Fibroblast of skin of left quadriceps (primary cell): ENCODE data around the gene ANGEL2.
"Not testable (repeated sequence)": the region's sequence is repeated elsewhere in the genome, so short reads cannot be mapped to it uniquely, and the experiment has no call there.

Experiments
- DNase-seq, 2 experiments: peaks; one replicate each; pipeline ENCODE4 v3.0.0-alpha.2; 2013; ENCODE audit warnings: low read depth in 2 of 2

Gene ANGEL2

DNA sequence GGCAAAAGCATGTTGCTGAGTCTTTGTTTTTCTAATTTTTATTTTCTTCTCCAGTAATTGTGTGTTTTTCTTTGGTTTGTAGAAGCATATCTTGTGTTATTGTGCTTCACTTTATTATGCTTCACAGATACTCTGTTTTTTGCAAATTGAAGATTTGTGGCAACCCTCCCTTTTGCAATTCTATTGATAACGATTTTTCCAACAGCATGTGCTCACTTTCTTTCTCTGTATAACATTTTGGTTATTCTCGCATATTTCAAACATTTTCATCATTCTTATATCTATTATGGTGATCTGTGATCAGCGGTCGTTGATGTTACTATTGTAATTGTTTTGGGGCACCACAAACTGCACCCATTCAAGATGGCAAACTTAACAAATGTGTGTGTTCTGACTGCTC, 3.8 kb upstream of the ANGEL2 start:
- no peak for DNase-seq

DNA sequence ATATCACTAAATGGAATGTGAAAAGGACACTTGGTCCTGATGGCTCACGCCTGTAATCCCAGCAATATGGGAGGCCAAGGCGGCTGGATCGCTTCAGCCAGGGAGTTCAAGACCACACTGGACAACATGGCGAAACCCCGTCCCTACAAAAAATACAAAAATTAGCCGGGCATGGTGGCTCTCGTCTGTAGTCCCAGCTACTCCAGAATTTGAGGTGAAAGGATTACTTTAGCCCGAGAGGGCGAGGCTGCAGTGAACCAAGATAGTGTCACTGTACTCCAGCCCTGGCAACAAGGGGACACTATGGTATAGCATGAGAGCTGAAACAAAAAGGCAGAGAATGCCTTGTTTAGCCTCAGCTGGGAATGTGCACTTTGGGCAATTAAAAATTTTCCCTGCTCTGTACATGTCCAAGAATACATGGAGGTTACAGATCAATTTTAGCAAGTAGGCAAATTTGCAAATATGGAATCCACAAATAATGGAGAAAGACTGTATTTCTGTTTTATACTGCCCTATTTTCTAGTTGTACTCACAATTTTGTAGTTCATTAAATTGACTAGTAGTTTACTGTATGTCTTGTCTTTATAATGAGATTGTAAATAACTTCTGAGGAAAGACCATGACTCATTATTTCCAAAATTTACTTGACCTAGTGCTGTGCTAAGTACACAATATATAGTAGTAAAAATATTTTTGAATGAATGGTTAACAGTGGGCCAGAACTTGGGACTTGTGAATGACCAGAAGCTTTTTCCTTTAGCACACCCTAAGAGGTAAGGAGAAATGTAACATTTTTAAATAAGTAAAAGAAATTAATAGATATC, 2.0 kb upstream of the ANGEL2 start:
- DNase-seq, result no peak

DNA sequence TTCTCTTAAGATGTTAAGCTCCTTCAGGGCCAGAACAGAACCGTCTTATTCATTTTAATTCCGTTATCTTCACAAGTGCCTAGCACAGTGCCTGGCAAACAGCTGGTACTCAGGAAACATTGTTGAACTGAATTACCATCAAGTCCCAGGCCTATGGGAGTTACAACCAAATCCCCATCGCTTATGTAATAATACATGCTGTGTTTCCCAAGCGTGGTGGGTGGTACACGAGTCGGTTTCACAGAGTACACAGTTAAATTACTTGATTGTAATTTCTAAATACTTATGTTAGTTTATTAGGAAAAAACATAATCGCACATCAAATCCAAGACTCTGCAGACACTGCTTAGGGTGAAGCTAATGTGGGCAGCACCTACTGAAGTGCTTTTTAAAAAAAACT, 1.0 kb downstream of the ANGEL2 start:
- DNase-seq, result no peak

DNA sequence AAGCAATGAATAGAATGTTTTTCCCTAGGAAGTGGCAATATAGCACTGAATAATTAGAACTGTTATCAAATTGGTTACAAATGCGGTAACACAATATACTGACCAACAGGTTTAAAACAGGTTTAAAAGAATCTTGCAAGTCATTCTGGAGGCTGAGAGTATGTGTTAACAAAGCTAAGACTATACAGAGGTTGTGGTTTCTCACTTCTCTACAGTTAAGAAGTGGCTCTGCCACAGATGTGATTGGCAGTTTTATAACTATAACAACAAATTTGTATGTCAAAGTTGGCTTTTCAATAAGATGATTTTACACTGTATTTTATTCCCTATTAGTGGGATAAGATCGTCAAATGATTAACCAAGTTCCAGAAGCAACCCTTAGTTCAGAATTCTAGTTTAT, 7.1 kb downstream of the ANGEL2 start:
- DNase-seq, result no peak

DNA sequence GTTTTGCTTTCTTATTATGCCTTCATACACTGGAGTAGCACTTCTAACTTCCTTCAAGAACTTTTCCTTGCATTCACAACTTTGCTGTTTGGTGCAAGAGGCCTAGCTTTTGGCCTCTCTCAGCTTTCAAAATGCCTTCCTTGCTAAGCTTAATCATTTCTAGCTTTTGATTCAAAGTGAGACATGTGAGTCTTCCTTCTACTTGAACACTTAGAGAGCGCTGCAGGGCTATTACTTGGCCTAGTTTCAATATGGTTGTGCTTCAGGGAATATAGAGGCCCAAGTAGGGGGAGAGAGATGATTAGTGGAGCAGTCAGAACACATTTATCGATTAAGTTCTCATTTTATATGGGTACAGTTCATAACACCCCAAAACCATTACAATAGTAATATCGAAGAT, 12.4 kb downstream of the ANGEL2 start:
- no peak for DNase-seq

DNA sequence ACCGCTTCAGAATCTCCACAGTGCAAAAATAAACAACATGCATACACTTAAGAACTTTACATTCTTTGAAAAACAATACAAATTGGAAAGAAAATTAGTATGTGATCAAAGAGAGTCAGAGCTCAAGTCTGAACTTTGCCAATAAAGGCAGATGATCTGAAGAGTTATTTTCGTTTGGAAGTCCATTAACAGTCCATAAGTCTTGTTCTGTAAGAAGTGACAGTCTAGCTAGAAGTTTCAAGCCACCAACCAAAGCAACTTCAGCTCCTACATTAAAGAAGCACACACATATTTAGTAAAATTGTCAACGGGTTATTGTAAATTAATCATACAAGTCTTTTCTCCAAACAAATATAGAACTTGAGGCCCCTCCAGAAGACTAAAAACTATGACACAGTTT, 20.7 kb downstream of the ANGEL2 start:
- no peak for DNase-seq

DNA sequence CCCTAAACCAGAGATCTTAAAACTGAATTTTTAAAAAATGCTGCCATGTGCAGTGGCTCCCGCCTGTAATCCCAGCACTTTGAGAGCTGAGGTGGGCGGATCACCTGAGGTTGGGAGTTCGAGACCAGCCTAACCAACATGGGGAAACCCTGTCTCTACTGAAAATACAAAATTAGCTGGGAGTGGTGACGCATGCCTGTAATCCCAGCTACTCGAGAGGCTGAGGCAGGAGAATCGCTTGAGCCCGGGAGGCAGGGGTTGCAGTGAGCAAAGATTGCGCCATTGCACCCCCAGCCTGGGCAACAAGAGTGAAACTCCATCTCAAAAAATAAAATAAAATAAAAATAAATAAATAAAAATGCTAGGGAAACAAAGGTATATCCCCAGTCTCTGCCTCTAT, 21.7 kb downstream of the ANGEL2 start:
- not testable (repeated sequence) for DNase-seq

DNA sequence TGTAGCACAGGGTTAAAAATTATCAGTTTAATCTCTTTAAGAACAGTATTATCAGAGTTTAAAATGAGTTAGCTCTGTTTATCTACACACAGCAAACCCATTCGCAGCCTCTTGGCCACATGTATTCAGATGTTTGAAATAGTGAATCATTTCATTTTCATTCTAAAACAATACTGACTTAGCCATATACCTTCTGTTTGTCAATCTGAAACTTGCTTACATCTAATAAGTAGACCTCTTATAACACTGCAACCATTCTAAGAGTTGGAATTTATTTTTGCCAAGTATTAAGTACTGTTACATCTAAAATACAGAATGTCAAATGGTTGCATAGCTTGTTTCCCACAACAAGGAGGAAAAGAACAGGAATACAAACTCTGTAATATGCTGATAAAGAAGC, 25.4 kb downstream of the ANGEL2 start:
- no peak for DNase-seq

DNA sequence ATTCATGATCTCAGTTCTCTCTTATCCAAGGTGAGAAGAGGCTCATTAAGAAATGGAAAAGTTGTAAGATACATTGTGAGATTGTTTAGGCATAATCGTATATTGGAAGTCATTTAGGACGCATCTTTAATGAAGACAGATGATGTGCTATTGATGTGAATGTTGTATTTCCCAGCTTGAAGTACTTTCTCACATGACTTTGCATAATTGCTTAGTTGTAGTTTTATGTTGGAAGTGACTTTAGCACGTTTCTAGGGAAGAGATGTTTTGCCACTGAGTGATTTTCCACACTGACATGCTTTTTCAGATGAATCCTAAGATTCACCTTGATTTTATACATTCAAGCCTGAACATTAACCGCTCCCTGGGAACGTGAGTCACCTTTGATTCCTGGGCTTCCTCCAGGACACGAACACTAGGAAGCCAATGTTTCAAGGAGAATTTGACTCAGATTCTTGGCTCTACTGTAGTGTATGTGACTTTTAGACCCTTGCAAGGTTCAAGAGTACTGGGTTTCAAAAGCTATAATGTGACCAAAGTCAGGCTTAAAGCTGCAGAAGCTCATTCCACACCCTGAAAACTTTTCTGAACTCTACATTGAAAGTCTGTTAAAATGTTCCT, 27.9 kb downstream of the ANGEL2 start:
- DNase-seq, result no peak

DNA sequence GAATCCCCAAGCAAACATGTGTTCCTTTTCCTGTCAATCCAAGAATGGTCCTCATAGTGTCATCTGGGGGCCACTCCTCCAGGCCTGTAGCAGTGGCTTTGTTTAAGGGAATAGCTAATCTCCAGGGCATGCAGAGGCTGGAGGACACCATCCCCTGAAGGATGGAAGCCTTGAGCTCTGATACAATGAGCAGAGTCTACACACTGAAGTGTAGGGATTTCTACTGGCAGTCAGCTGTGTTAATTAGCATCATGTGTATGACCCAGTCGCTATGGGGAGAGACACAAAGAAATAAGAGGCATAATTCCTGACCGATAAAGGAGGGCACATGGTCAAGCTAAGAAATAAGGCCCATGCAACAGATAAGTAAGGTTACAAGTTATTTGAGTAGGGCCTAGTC, 29.1 kb downstream of the ANGEL2 start:
- no peak for DNase-seq

DNA sequence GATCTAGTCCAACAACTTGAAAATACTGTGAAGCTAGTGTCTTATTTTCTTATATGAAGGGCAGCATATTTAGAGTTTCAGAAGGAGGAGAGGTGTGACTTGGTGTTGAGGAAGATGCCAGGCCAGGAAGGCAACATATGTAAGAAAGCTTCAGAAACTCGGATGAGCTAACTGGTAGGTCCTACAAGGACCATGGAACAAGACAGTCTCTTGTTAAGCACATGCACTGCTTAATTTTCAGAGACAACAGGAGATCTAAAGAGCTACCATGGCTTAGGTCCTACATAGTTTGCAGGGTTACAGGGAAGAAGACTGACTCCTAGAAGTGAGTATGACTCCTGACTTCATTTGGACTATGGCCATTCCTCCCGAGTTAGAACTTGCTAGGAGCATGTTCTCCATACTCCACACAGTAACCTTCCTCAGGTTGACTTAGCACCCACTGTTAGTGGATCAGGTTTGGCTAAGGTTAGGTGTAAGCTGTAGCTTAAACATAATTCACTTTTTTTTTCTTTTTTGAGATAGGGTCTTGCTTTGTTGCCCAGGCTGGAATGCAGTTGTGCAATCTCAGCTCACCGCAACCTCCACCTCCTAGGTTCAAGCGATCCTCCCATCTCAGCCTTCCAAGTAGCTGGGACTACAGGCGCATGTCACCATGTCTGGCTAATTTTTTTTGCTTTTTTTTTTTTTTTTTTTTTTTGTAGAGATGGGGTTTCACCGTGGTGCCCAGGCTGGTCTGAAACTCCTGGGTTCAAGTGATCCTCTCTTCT, 31.0 kb downstream of the ANGEL2 start:
- DNase-seq, result no peak

DNA sequence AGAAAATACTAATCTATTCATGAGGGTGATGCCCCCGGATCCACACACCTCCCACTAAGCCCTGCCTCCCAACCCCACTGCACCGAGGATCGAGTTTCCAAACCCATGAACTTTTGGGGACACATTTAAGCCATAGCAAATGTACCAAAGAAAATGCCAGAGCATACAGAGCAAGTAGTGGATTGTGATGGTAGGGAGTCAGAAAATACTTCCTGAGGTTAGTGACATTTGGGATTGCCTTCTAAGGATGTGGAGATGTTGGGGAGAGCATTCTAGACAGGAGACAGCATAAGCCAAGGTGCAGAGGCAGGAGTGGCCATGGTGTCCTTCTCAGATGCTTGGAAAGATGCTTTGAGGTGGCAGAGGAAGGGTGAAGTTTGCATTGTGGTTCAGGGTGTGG, 32.2 kb downstream of the ANGEL2 start:
- no peak for DNase-seq

DNA sequence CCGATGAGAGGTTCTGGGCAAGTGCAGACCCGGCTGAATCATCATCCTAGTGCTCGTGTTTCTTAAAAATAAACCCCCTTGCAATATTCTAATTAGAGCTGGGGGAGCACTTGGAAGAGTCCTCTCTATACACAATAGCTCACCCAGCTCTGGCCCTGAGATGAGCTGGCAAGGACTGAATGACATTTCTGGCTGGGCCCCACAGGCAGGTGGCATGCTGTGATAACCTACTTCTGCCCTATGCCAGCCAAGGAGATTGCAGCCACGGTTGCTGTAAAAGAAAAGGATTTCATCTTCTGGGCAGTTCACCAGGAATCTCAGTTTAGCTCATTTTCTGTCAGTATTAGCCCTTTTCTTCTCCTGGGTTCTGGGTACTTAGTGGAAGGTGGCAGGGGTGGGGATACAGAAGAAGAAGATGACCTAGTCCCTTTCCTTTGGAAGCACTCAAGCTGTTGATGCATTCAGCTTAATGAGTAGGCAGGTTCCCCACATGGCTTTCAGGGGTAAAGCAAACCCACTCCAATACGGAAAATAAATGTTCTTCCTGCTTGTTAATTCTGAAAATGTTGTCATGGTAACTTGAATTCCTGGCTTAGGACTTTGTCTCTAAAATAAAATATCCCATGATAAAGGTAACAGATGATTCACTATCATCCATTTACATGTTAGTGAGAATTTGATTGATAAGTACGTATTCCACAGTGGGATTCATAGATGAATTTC, 33.1 kb downstream of the ANGEL2 start:
- DNase-seq, result no peak

DNA sequence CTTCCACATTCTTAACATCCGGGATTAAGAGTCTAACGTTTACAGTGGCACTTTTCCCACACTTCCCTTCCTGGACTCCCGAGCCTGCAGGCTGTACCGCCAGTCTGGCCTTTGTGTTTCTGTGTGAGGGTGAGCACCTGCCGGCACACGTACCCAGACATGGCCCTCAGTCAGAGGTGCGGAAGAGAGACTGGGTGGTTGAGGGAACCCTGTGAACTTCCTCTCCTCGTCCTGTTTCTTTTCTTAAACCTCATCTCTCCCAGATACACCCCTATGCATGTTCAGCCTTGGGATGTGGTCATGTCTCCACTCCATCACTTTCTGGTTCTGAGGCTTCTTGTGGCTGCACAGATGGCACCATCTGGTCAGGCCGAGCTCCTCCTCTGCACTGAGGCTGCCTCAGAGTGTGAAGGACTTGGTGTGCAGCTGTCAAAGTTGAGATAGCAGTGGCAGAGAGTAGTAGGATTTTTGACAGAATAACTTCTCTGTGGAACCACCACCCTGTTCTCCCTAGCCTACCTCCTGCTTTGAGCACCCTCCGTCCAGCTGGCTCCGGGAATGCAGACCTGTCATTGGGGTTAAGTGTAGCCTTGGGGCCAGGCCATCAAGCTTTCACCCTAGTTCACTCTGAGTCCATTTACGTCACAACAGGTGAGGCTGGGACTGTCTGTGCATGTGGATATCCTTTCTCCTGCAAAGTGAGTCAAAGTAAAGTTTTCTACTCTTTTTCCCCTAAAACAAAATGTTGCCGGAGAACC, 33.9 kb downstream of the ANGEL2 start:
- no peak for DNase-seq

DNA sequence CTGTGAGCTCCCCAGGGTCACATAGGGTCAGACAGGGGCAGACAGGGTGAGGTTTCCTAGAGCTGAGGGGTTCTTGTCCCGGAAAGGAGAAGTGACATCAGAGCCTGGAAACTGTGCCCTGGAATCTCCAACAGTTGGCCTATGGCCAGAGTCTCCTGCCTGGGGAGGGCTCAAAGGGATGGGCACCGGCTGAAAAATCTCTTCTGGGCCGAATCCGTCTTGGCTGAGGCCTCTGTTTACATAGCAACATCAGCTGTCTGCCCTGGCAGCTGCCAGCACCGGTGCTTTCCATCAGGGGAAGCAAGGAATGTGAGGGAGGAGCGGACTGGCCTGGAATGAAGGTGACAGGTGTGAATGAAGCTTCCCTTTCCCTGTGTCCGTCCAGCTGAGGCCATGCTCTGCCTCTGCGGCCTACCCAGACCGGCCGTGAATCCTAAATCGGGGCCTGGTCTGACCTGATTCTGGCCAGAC, 34.6 kb downstream of the ANGEL2 start:
- DNase-seq, result no peak

DNA sequence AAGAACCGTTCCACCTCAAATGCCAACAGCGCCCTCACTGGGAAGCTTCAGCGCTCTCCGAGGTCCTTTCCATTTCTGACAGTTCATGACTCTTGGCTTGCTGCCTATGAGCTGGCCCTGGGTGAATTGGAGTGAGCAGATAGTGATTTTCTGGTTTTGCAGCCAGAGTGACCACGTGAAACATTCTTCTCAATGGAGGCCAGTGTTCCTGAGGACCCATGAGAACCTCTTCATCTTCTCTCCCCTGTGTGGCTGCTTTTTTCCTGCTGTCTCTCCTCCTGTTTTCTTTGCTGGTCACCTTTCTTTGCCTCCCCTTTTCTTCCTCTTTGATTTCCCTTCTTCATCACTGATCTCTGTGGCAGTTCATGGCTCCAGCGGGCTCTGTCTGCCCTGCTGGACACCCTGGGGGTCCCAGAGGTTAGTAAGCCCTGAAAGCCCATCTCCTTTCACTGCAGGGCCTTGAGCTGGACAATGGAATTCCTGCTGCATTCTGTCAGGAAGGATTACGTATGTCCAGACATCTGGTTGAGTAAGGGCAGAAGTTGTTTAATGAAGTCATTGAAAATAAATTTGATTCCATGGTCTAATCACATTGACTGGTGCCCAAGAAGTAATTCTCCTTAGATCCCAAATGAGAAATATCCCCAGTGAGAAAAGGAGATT, 35.4 kb downstream of the ANGEL2 start:
- no peak for DNase-seq

DNA sequence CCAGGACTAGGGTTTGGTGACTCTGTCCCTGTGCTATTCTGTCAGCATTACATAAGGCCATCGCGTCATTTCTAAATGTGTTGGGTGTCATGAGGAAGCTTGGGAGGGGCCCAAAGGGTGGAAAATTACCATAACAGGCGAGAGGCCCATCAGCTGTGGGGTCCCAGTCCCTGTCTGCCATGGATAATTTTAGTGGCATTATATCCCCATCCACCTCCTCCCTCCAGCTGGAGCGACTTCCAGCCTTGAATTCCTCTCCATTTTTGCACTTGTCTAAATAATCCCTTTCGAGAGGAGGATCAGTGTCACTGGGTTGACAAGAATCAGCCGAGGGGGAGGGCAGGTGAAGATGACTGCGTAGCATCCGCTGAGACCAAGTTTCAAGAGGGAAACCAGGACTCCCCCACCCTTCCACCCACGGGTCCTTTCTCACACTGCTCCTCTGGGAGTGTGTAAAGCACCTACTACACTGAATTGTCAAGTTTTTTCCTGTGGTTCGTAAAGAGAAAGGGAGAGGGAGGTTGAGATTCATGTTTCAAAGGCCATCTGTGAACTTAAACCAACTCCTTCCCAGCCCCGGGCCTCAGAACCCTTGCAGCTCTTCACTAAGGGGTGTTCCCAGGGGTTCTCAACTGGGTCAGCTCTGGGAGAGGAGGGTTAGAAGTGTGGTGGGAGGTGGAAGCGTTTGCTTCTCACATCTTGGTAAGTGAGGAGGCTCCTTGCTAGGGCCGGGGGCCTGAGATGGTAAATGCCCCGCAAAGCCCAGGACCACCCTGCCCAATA, 36.1 kb downstream of the ANGEL2 start:
- no peak for DNase-seq

DNA sequence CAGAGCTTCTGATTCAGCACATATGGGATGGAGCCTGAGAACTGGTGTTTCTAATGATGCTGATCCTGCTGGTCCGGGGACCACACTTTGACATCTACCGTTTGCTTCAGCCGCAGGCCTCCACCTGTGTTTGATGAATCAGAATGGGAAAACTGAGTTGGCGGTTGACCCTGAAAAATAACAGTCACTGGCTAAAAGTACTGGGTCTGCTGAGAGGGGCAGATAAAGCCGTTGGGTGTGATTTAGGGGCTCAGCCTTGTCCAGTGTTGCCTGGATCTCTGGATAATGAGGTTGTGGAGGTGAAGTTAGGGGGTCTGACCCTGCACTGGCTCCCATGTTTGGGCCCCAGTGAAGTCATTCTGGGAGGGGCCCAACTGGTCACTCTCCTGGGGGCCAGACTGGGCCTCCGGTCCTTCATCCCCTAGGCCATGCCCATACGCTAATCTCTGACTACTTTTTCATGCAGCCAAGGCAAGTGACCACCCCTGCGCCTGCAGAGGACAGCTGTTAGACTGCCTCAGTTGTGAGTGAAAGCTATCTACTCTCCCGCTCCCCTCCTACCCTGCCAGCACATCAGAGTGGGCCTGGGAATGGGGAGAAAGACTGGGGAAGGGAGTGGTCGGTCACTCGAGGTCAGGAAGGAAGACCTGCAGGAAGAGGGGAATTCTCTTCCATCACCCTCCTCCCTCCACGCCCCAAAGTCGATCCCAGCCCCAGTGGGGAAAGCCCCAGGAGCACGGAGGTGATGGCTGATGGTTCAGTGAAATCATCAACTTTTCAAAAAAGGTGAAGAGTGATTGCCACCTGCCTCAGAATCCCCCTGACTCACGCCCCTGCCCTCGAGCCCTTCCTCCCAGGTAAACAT, 37.7 kb downstream of the ANGEL2 start:
- no peak for DNase-seq

DNA sequence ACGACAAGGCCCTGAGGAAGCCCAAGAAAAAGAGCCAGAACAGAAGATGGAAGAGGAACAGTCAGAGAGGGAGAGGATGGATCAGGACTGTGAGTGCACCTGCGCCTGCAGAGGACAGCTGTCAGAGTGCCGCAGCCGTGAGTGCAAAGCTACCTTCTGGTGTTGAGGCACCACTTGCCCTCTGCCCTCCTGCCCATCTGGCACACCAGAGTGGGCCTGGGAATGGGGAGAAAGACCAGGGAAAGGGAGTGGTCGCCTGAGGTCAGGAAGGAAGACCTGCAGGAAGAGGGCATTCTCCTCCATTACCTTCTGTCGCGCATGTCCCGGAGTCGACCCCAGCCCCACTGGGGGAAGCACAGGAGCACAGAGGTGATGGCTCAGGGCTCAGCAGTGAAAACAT, 39.1 kb downstream of the ANGEL2 start:
- no peak for DNase-seq
